A549 (cell line): ENCODE measurements around the gene ZNF275.

Source experiments
- BHLHE40 ChIP-seq: IDR thresholded peaks from 2 replicates; pipeline ENCODE4 v1.6.1; 2012; ENCODE audit warnings: low read depth, low read length, inconsistent platforms
- CHD2 ChIP-seq: fragments of 150-350 bp; IDR thresholded peaks from 2 replicates; pipeline ENCODE4 v1.6.1; 2014; ENCODE audit warnings: low read length; ENCODE audit not compliant: partially characterized antibody
- MAFK ChIP-seq: fragments of 450-650 bp; IDR thresholded peaks from 2 replicates; pipeline ENCODE4 v1.6.1; 2014; ENCODE audit not compliant: partially characterized antibody
- MAZ ChIP-seq: fragments of 150-350 bp; IDR thresholded peaks from 2 replicates; pipeline ENCODE4 v1.6.1; 2014; ENCODE audit warnings: antibody characterized with exemption, low read depth, low read length, borderline replicate concordance
- PBX3 ChIP-seq: IDR thresholded peaks from 2 replicates; pipeline ENCODE4 v1.6.1; 2012
- POLR2AphosphoS2 ChIP-seq: conservative IDR thresholded peaks from 2 replicates; pipeline ENCODE4 v1.6.1; 2012; ENCODE audit warnings: low read length, improper control_type of control experiment, inconsistent platforms
- TF ChIP-seq, protein P1 (sequence below): IDR thresholded peaks from 2 replicates; pipeline ENCODE4 v1.6.1; 2012; ENCODE audit warnings: low read depth, borderline replicate concordance
- TF ChIP-seq, protein P2 (sequence below): fragments of >200 bp; sonication (Bioruptor Twin); formaldehyde crosslinking; IDR thresholded peaks from 3 replicates; pipeline ENCODE4 v1.5.1; 2016

GRCh38 chrX:153317996-153318722, 15.8 kb upstream of the ZNF275 start:
- TF ChIP-seq, protein P1, sequence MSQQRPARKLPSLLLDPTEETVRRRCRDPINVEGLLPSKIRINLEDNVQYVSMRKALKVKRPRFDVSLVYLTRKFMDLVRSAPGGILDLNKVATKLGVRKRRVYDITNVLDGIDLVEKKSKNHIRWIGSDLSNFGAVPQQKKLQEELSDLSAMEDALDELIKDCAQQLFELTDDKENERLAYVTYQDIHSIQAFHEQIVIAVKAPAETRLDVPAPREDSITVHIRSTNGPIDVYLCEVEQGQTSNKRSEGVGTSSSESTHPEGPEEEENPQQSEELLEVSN: no peak
- no peak for TF ChIP-seq BHLHE40
- TF ChIP-seq, protein P2, sequence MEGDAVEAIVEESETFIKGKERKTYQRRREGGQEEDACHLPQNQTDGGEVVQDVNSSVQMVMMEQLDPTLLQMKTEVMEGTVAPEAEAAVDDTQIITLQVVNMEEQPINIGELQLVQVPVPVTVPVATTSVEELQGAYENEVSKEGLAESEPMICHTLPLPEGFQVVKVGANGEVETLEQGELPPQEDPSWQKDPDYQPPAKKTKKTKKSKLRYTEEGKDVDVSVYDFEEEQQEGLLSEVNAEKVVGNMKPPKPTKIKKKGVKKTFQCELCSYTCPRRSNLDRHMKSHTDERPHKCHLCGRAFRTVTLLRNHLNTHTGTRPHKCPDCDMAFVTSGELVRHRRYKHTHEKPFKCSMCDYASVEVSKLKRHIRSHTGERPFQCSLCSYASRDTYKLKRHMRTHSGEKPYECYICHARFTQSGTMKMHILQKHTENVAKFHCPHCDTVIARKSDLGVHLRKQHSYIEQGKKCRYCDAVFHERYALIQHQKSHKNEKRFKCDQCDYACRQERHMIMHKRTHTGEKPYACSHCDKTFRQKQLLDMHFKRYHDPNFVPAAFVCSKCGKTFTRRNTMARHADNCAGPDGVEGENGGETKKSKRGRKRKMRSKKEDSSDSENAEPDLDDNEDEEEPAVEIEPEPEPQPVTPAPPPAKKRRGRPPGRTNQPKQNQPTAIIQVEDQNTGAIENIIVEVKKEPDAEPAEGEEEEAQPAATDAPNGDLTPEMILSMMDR: no peak
- no peak for TF ChIP-seq MAZ
- no peak for TF ChIP-seq CHD2
- no peak for TF ChIP-seq POLR2AphosphoS2
- no peak for TF ChIP-seq MAFK
- no peak for TF ChIP-seq PBX3
